ENCODE results near the gene MAP1S.

DNA sequence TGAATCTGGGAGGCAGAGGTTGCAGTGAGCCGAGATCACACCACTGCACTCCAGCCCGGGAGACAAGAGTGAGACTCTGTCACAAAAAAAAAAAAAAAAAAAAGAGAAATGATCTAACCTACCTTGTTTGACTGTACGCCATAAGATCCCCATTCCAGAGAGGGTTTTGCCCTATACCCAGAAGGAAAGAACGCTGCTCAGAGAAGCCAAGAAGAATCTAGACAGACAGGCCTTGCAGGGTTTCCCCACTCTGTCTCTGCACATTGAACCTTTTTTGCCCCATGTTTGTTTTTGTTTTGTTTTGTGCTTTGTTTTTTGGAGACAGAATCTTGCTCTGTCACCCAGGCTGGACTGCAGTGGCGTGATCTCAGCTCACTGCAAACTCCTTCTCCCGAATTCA lies 7.4 kb upstream of the MAP1S start:
- TF ChIP-seq, protein P1, sequence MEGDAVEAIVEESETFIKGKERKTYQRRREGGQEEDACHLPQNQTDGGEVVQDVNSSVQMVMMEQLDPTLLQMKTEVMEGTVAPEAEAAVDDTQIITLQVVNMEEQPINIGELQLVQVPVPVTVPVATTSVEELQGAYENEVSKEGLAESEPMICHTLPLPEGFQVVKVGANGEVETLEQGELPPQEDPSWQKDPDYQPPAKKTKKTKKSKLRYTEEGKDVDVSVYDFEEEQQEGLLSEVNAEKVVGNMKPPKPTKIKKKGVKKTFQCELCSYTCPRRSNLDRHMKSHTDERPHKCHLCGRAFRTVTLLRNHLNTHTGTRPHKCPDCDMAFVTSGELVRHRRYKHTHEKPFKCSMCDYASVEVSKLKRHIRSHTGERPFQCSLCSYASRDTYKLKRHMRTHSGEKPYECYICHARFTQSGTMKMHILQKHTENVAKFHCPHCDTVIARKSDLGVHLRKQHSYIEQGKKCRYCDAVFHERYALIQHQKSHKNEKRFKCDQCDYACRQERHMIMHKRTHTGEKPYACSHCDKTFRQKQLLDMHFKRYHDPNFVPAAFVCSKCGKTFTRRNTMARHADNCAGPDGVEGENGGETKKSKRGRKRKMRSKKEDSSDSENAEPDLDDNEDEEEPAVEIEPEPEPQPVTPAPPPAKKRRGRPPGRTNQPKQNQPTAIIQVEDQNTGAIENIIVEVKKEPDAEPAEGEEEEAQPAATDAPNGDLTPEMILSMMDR (IDR thresholded peaks at IDR 0.05) = no peak
- no peak for TF ChIP-seq POLR2A (IDR thresholded peaks at IDR 0.05)

All from heart left ventricle (tissue), 13 donors.